B cell (primary cell): ENCODE measurements around the gene PPFIA1. TPM values are rescaled to one million over a fixed set of nuclear protein-coding genes. Genes with fewer than 3 reads are reported as not detected.
A peak's percentile ranks its signal among the peaks of the same experiment; 100 is the strongest.

Experiments
- ATAC-seq: fragments of 200-7000 bp; cut with Tn5 transposase; one replicate; pipeline ENCODE4 v1.10.0; 2021; ENCODE audit warnings: low read depth, mild to moderate bottlenecking, moderate number of reproducible peaks, moderate library complexity
- CTCF ChIA-PET: fragments of 350-600 bp; sonication (Branson Sonifier 250); formaldehyde crosslinking; loops from one replicate; lab custom pipeline; 2021; ENCODE audit warnings: antibody characterized with exemption, inconsistent platforms; lab: Charles Lee
- POLR2A ChIA-PET: fragments of 350-600 bp; sonication (Branson Sonifier 250); formaldehyde crosslinking; loops from one replicate; lab custom pipeline; 2021; ENCODE audit warnings: antibody characterized with exemption; lab: Charles Lee
- DNase-seq: peaks from one replicate; pipeline ENCODE4 v3.0.0; 2013
- H2AFZ ChIP-seq: 2 replicates; pipeline ENCODE4 v1.6.1; 2012; ENCODE audit warnings: mild to moderate bottlenecking, low read depth, low read length; ENCODE audit not compliant: insufficient read depth, poor library complexity, severe bottlenecking
- H3K27ac ChIP-seq, 2 donors: 1 replicate in 1 of 2; 2 replicates in 1 of 2; pipeline ENCODE4 v1.5.1; 2012 to 2013; ENCODE audit warnings: low read length in 2 of 2, mild to moderate bottlenecking in 2 of 2, moderate library complexity in 1 of 2
- H3K27me3 ChIP-seq, 4 experiments: fragments of 200-600 bp in 1 of 4; sonication (generic) in 1 of 4; replicated peaks in 1 of 4; 1 replicate in 2 of 4; 2 replicates in 2 of 4; pipeline versions ENCODE4 v1.6.1 to v1.7.0; 2013 to 2016; ENCODE audit warnings: low read length in 3 of 4, mild to moderate bottlenecking in 2 of 4, mixed read lengths in 1 of 4, moderate library complexity in 1 of 4; ENCODE audit not compliant: insufficient read depth in 4 of 4, control insufficient read depth in 3 of 4; ENCODE audit errors: control extremely low read depth in 1 of 4
- H3K36me3 ChIP-seq, 2 experiments: replicated peaks in 1 of 2; 1 replicate in 1 of 2; 2 replicates in 1 of 2; pipeline versions ENCODE4 v1.6.1 to v1.7.1; 2013; ENCODE audit warnings: low read length in 1 of 2; ENCODE audit not compliant: insufficient read depth in 2 of 2, control insufficient read depth in 1 of 2; ENCODE audit errors: control extremely low read depth in 1 of 2, extremely low read depth in 1 of 2
- H3K4me1 ChIP-seq, 2 donors: fragments of 200-600 bp in 1 of 2; sonication (generic) in 1 of 2; 1 replicate in 1 of 2; 2 replicates in 1 of 2; pipeline versions ENCODE4 v1.5.1 to v1.6.1; 2013 to 2017; ENCODE audit warnings: low read length in 2 of 2; ENCODE audit not compliant: control insufficient read depth in 2 of 2, insufficient read depth in 2 of 2
- H3K4me2 ChIP-seq: replicated peaks from 2 replicates; pipeline ENCODE3; 2012; ENCODE audit warnings: mild to moderate bottlenecking, low read depth, low read length; ENCODE audit not compliant: poor library complexity, severe bottlenecking
- H3K4me3 ChIP-seq, 5 experiments: fragments of 200-600 bp in 1 of 5; sonication (generic) in 1 of 5; 1 replicate in 3 of 5; 2 replicates in 2 of 5; pipeline versions ENCODE4 v1.5.1 to v1.7.0; 2011 to 2016; ENCODE audit warnings: low read length in 4 of 5, mild to moderate bottlenecking in 4 of 5, low read depth in 2 of 5, control low read depth in 1 of 5, moderate library complexity in 1 of 5; ENCODE audit not compliant: insufficient read depth in 1 of 5; ENCODE audit errors: control extremely low read depth in 1 of 5, extremely low read depth in 1 of 5
- H3K79me2 ChIP-seq: fragments of 200-600 bp; sonication (generic); one replicate; pipeline ENCODE4 v1.6.0; 2016; ENCODE audit warnings: low read length; ENCODE audit not compliant: control insufficient read depth, insufficient read depth
- H3K9ac ChIP-seq: fragments of 200-600 bp; sonication (generic); 2 replicates; pipeline ENCODE4 v1.6.1; 2017; ENCODE audit warnings: mild to moderate bottlenecking, low read length, moderate library complexity
- H3K9me3 ChIP-seq, 3 donors: one replicate each; pipeline versions ENCODE4 v1.6.1 to v1.7.1; 2013; ENCODE audit warnings: low read length in 2 of 3; ENCODE audit not compliant: control insufficient read depth in 2 of 3, insufficient read depth in 1 of 3; ENCODE audit errors: control extremely low read depth in 1 of 3
- H4K20me1 ChIP-seq: 2 replicates; pipeline ENCODE4 v1.6.0; 2012; ENCODE audit warnings: mild to moderate bottlenecking, low read length; ENCODE audit not compliant: insufficient read depth, control insufficient read depth, poor library complexity, severe bottlenecking
- H3K27ac Mint-ChIP-seq: one replicate; pipeline ENCODE4 v1.8.0; 2021; ENCODE audit warnings: mixed read lengths
- H3K27me3 Mint-ChIP-seq: one replicate; pipeline ENCODE4 v1.8.0; 2021; ENCODE audit warnings: mixed read lengths
- H3K4me1 Mint-ChIP-seq: one replicate; pipeline ENCODE4 v1.8.0; 2021; ENCODE audit warnings: mixed read lengths
- H3K4me3 Mint-ChIP-seq: one replicate; pipeline ENCODE4 v1.8.0; 2021; ENCODE audit warnings: mixed read lengths
- H3K9me3 Mint-ChIP-seq: one replicate; pipeline ENCODE4 v1.8.0; 2022; ENCODE audit warnings: mixed read lengths; ENCODE audit not compliant: insufficient read depth
- CTCF ChIP-seq: fragments of 200-600 bp; IDR thresholded peaks from one replicate; pipeline ENCODE4 v1.8.0; 2022; ENCODE audit warnings: antibody characterized with exemption, mild to moderate bottlenecking
- EZH2 ChIP-seq: IDR thresholded peaks from 2 replicates; pipeline ENCODE4 v1.6.1; 2012; ENCODE audit warnings: borderline replicate concordance, low read depth, mild to moderate bottlenecking, moderate library complexity, low read length; ENCODE audit not compliant: insufficient read depth, poor library complexity, severe bottlenecking
- WGBS: methylation state at CpG from one replicate; pipeline ENCODE4 v1.1.5; 2013; ENCODE audit warnings: missing lambda C conversion rate; ENCODE audit not compliant: insufficient coverage; 5-methylcytosine and 5-hydroxymethylcytosine counted together
- intact Hi-C: fragments of 100-400 bp; cut with micrococcal nuclease; formaldehyde crosslinking; loops from one replicate; pipeline ENCODE4 v1.10.0; 2022
- polyA plus RNA-seq: library from polyadenylated mRNA; depleted of rRNA; stranded (reverse); fragments of >200 nt; gene quantifications from 2 replicates; pipeline ENCODE4 v1.2.3, GENCODE V29; 2012
- total RNA-seq, 2 donors: library from RNA; stranded (reverse); fragments of 120-200 nt in 1 of 2; gene quantifications; 1 replicate in 1 of 2; 2 replicates in 1 of 2; pipeline versions ENCODE4 v1.2.3 to v1.2.4, GENCODE V29; 2013 to 2022

PPFIA1 gene
- total and polyA plus RNA-seq, 2 donors (not counting 1 experiment from before 2014, with no cell fraction given) = 21.8 to 70.4 TPM

- Histone ChIP-seq H3K27ac (no peak overlapping the region), H3K36me3 (no peaks in the 10 kb centered on the region), H3K9ac (no peak overlapping the region), H3K79me2 (peaks cover 17% of the 10 kb centered on the region), H3K4me3 (no peak overlapping the region), H2AFZ (no peak overlapping the region), H3K4me2 (no peak overlapping the region), H4K20me1 (no peaks in the 10 kb centered on the region), H3K9me3 (no peaks in the 10 kb centered on the region), H3K27me3 (peaks cover 0 to 13% (median 2%) of the 10 kb centered on the region in 4 experiments), H3K4me1 (peaks cover 9 to 19% of the 10 kb centered on the region in 2 donors)
- WGBS = 94% methylated on average over 4 of the region's 5 CpGs
- H3K4me1 Mint-ChIP-seq = peaks cover 19% of the 10 kb centered on the region
- no peaks in the 10 kb centered on the region for H3K9me3 Mint-ChIP-seq
- ChIA-PET CTCF (interaction anchor here (0.5 to 1.0 kb wide), 3 partner anchors 15 to 71 kb away, joined by 3 read pairs; no protein-coding TSS in a partner anchor), POLR2A (no interaction called here)
- H3K27ac Mint-ChIP-seq = no peak overlapping the region
- TF ChIP-seq CTCF = no peak
- TF ChIP-seq EZH2 = no peak
- H3K4me3 Mint-ChIP-seq = peak overlapping the region; percentile 18
- ATAC-seq = no peak
- DNase-seq = no peak
- intact Hi-C loops = no loop called here
- H3K27me3 Mint-ChIP-seq = peaks cover 24% of the 10 kb centered on the region
Observed at GRCh38 chr11:70267405-70267950, 3.0 kb upstream of the PPFIA1 start.

- WGBS = 85% methylated on average over 4 of the region's 10 CpGs
- intact Hi-C loops = no loop called here
- H3K27me3 Mint-ChIP-seq = peaks cover 24% of the 10 kb centered on the region
- H3K4me2 ChIP-seq = no peak overlapping the region
- no peaks in the 10 kb centered on the region for H4K20me1 ChIP-seq
- TF ChIP-seq CTCF = no peak
- no peak for TF ChIP-seq EZH2
- no peak for ATAC-seq
- H3K4me1 Mint-ChIP-seq = peaks cover 24% of the 10 kb centered on the region
- ChIA-PET POLR2A (no interaction called here), CTCF (interaction anchor here (0.7 to 1.0 kb wide), 2 partner anchors 16 to 134 kb away, joined by 3 read pairs; no protein-coding TSS in a partner anchor)
- H3K4me1 ChIP-seq = peaks cover 9 to 19% of the 10 kb centered on the region in 2 donors
- H3K27ac Mint-ChIP-seq = no peak overlapping the region
- H3K4me3 ChIP-seq = no peak overlapping the region
- H3K9me3 Mint-ChIP-seq = no peaks in the 10 kb centered on the region
- no peak overlapping the region for H3K4me3 Mint-ChIP-seq
- DNase-seq = no peak
- peaks cover 23% of the 10 kb centered on the region for H3K79me2 ChIP-seq
- no peak overlapping the region for H3K9ac ChIP-seq
- peaks cover 0 to 13% (median 2%) of the 10 kb centered on the region in 4 experiments for H3K27me3 ChIP-seq
- H3K27ac ChIP-seq = no peak overlapping the region
- no peak overlapping the region for H2AFZ ChIP-seq
- H3K36me3 ChIP-seq = peaks cover 0 to 4% of the 10 kb centered on the region in 2 experiments
- no peaks in the 10 kb centered on the region for H3K9me3 ChIP-seq
Observed at GRCh38 chr11:70268526-70268925, 2.0 kb upstream of the PPFIA1 start.
